ENCODE results near the gene ABCG2.
A peak's percentile ranks its signal among the peaks of the same experiment; 100 is the strongest.

The ABCG2 gene

DNA sequence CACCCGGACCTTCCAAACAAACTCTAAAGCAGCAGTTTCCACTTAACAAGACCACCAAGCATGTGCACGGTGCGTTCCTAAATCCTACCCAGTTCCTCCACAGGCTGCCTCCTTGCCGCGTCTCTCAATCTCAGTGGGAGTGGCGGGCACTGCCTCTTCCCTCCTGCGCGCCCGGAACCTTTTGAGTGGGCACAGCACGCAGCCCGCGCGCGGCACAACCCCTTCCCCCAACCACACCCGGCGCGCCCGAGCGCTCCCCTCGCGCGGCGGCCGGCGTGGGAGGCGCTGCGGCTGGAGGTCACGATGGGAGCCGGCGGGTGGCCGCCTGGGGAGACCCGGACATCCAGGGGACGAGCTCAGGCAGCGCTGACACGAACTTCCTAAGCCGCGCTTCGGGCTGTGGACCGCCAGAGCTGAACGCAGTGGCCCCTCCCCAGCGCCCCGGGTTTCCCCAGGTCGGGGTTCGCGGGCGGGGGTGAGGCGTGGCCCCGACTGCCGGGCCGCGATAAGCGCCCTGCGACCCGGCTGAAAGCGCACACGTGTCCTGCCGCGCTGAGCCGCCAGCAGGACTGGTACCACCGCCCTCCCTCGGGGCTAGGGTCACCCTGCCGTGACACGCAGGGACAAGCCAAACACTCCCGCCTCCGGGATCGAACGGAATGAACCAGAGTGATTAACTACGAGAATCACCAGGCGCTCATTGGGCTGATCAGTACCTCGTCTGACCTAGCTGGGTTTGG lies at the start of gene ABCG2:
Gene ABCG2, minus strand, starts transcription at position 151 of the 740 bp plus-strand sequence. CDS start 18,644 bp downstream, outside the sequence.
- no peak for DNase-seq (ENCODE audit: low spot score)

DNA sequence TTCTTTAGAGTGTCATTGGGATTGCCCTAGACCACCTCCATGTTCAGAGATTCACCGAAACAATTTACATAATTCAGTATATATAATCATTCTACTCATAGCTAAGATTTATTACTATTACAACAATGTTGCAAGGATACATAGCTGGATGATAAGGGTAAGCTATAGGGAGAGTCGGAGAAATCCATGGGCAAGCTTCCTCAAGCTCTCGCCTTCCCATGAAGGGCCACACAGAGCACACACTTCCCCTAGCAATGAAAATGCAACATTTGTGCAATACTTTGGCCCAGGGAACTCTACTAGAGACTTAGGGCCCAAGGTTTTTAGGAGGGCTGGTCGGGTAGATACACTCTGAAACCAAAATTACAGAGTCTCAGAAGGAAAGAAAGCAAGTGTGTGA lies 49.7 kb upstream of the ABCG2 start:
- DNase-seq (ENCODE audit: low spot score): no peak

DNA sequence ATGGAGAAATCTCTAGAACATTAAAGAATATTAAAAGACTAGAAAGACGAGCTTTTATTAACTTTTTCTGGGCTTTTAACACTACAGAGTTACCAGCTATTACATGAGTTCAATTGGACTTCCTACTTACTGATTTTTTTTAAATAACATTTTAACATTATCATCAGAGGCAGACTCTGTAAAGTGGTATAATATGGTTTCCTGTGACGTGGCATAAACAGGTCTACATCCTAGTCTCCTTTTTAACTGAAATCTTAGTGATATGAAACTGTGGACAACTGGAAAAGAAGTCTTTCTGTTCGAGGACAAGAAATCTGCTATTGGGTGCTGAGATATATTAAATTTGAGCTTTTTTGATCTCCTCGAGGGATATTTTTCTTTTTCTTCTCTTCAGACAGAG lies 48.7 kb upstream of the ABCG2 start:
- no peak for DNase-seq (ENCODE audit: low spot score)

DNA sequence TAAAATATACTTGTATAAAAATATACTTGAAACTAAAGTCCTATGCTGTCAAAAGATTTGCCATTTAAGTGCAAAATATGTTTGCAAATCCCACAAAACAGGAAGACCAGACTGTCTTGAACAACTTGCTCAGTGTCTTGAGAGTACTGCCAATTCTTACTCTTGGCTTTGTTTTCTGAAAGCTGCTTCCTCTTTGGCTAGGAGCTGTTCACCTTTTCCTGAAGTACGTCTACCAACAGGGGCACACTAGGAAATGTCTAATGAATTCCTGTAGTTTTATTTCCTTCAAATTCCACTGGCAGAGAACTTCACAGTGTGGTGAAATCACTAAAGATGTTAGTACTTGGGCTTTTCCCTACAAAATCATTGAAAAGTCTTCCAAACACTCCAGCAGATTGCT lies 46.4 kb upstream of the ABCG2 start:
- DNase-seq (ENCODE audit: low spot score): peak; percentile 27

DNA sequence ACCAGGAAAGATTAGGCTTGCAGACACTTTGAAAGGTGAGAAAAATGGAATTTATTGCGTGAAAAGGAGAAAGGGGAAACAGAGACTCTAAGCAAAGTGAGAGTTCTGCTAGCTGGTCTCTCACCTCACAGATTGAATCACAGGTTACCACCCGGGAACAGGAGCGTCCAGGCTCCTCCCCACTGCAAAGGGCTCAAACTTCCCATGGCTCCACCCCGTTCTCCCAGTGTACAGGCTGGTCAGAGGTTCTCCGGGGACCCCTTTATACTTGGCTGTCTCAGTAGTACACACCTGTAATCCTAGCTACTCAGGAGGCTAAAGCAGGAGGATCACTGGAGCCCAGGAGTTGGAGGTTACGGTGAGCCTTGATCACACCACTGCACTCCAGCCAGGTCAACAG lies 44.0 kb upstream of the ABCG2 start:
- no peak for DNase-seq (ENCODE audit: low spot score)

DNA sequence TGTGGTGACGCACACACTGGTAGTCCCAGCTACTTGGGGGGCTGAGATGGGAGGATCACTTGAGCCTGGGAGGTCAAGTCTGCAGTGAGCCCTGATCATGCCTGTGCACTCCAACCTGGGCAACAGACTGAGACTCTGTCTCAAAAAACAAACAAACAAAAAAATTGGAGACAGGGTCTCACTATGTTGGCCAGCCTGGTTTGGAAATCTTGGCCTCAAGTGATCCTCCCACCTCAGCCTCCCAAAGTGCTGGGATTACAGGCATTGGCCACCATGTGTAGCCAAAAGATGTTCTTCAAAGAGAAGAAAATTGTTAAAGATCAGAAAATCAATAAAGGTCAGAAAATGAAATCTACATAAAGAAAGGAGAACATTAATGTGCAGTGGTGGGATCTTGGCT lies 41.7 kb upstream of the ABCG2 start:
- DNase-seq (ENCODE audit: low spot score): no peak

DNA sequence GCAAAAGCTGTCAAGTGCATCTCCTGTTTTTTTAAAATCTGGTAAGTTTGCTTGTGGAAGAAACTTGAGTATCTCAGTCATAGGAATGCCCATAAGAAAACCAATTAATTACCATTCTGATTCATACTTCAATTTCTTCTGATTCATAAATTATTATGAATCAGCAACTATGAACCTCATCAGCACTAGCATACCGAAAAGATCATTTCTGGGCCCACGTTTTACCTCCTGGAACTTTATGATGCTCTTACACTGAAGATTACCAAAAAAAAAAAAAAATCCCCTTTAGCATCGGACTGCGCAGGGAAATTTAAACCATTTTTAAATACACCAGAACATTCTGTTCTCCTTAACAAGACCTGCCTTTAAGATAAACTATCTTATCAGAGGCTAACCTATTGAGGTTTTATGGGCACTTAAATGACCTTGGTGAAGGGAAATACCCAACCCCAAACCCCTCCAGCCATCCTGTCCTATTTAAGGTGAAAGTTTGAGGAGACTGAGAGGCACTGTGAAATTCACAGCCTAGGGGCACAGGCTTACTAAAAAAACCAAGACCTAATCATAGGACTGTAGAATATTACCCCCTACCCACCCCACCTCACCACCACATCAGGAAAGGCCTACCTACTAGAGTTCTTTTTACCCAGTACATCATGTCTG lies 38.2 kb upstream of the ABCG2 start:
- DNase-seq (ENCODE audit: low spot score): no peak

DNA sequence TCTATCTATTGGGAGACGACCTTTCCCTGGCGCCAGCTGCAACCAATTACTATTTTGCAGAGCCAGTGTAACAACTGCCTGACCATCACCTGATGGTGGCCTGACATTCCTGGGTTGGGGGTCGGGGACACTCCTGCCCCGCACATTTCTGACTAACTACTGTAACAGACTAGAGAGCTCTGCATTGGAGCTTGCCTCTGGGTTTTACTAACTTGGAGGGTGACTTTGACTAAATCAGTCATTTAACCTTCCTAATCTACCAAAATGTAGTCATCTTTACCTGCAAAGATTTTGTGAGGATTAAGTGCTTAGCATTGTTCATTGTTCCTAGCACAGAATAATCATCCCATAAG lies 37.5 kb upstream of the ABCG2 start:
- no peak for DNase-seq (ENCODE audit: low spot score)

DNA sequence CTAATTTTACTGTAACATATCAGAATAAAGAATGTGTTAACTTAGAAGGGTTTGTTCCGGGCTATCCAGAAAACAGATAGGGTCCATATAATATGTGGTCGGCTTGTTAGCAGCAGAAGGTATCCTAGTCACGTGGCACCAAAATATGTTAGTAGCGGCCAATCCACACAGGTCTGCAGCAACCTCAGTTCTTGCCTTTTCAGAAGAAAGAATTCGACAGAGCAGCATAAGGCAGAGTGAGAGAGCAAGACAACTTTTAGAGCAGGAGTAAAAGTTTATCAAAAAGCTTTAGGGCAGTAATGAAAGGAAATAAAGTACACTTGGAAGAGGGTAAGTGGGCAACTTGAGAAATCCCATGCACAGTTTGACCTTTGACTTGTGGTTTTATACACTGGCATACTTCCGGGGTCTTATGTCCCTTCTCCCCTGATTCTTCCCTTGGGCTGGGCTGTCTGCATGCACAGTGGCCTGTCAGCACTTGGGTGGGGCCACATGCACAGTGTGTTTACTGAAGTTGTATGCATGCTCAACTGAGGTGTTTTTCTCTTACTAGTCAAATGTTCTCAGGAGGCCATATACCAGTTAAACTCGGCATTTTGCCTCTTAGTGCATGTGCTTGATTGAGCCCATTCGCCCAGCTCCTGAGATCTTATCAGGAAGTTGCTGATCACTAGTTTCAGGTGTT lies 37.0 kb upstream of the ABCG2 start:
- DNase-seq (ENCODE audit: low spot score): no peak

DNA sequence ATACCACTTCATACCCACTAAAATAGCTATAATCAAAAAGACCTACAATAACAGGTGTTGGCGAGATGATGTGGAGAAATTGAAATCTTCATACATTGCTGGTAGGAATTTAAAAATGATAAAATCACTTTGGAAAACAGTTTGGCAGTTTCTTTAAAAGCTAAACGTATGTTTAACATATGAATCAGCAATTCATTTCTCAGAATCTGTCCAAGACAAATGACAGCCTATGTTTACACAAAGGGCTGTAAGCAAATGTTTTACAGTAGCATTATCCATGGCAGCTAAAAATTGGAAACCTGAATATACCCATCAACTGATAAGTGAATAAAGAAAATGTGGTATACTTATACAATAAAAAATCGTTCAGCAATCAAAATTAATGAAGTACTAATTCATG lies 33.0 kb upstream of the ABCG2 start:
- DNase-seq (ENCODE audit: low spot score): no peak

DNA sequence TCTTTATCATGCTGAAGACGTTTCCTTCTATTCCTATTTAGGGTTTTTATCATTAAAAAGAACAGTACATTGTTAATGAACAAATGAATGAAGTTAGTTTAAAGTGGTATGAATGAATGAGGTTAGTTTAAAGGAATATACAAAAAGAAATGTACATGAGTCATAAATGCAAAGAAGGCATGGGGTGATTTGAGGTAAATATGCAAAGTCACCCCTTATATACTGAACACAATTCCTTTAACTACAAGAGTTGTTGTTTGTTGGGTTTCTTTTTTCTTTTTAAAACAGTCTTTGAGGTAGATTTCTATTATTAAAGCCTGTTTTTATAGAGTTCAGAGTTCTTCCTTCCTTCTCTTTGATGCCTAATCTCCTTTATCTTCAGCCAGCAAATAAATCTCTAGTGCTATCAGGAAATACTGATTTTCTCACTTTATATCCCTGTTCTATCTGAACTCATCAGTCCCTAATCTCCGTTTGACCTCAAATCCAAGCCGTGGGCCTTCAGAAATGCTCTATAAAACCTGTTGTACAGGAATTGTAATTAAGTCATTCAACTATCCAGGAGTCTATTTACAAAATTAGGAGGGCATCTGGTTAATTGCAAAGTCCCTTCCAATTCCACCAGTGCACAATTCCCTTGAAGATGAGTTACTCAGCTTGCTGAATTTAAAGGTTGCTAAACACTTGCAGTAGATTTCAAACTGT lies 31.6 kb upstream of the ABCG2 start:
- no peak for DNase-seq (ENCODE audit: low spot score)

DNA sequence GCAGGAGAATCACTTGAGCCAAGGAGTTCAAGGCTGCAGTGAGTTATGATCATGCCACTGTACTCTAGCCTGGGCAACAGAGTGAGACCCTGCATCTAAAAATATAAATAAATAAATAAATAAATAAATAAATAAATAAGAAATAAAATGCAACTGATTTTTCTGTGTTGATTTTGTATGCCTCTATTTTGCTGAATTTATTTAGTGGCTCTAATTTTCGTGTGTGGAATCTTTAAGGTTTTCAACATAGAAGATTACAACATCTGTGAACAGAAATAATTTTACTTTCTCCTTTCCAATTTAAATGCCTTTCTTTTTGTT lies 30.9 kb upstream of the ABCG2 start:
- DNase-seq (ENCODE audit: low spot score): no peak

DNA sequence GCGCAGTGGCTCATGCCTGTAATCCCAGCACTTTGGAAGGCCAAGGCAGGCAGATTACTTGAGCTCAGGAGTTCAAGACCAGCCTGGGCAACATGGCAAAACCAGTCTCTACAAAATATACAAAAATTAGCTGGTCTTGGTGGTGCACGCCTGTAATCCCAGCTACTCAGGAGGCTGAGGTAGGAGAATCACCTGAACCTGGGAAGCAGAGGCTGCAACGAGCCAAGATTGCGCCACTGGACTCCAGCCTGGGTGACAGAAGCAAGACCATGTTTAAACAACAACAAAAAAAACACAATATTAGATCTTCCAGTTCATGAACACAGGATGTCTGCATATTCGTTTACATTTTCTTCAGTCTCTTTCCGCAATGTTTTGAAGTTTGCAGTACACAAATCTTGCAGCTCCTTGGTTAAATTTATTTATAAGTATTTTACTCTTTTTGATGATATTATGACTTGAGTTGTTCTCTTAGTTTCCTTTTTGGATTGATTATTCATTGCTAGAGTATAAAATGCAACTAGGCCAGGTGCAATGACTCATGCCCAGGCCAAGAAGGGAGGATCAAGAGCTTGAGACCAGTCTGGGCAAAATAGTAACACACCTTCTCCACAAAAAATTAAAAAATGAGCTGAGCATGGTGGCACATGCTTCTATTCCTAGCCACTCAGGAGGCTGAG lies 30.4 kb upstream of the ABCG2 start:
- DNase-seq (ENCODE audit: low spot score): no peak

DNA sequence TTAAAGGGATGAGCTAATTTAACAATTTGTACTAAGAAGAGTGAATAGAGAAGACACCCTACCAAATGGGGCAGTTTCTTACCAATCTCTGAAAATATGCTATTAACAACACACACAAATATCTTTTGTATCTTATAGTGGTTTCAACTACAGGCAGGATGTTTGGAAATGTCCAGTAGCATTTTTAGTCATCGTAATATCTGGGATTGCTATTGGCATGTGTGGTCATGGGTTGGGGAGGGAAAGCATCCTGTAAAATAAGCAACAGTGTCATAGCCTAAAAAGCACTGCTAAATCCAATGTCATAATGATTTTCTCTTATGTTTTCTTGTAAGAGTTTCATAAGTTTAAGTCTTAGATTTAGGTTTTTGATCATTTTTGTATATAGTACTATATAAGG lies 29.3 kb upstream of the ABCG2 start:
- no peak for DNase-seq (ENCODE audit: low spot score)

DNA sequence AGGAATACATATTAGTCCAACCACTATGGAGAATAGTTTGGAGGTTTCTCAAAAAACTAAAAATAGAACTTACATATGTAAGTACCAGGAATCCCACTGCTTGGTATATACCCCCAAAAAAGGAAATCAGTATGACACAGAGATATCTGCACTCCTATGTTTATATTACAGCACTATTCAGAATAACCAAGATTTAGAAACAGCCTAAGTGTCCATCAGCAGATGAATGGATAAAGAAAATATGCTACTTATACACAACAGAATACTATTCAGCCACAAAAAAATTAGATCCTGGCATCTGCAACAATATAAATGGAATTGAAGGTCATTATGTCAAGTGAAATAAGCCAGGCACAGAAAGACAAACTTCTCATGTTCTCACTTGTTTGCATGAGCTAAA lies 27.5 kb upstream of the ABCG2 start:
- no peak for DNase-seq (ENCODE audit: low spot score)

DNA sequence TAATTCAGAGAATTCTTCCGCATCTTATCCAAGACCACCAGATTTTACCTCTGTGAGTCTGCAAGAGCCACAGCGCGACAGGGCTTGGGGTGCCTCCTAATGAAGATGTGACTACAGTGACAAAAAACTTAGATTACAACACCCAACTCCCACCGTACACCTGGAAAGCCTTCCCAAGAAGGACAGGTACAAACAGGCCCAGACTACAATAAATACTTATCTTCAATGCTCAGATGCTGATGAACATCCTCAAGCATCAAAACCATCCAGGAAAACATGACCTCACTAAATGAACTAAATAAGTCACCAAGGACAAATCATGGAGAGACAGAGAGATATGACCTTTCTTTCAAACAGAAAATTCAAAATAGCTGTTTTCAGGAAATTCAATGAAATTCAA lies 20.8 kb upstream of the ABCG2 start:
- DNase-seq (ENCODE audit: low spot score): no peak

DNA sequence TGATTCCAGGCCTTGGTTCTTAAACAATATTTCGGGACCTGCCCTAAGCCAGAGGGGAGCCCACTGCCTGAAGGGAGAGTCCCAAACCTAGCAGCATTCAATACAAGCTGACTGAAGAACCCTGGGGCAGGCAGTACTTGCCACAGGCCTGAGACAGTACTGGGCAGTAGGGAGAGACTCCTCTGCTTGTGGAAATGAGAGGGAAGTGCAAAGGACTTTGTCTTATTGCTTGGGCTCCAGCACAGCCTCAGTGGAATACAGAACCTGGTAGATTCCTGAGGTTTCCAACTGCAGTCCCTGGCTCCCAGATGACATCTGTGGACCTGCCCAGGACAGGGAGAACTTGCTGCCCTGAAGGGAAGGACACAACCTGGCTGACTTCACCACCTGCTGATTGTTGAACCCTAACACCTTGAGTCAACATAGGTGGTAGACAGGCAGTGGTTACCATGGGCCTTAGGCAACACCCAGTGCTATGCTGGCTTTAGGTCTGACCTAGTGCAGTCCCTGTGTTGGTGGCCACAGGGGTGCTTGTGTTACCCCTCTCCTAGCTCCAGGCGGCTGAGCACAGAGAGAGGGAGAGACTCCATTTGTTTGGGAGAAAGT lies 20.3 kb upstream of the ABCG2 start:
- no peak for DNase-seq (ENCODE audit: low spot score)

DNA sequence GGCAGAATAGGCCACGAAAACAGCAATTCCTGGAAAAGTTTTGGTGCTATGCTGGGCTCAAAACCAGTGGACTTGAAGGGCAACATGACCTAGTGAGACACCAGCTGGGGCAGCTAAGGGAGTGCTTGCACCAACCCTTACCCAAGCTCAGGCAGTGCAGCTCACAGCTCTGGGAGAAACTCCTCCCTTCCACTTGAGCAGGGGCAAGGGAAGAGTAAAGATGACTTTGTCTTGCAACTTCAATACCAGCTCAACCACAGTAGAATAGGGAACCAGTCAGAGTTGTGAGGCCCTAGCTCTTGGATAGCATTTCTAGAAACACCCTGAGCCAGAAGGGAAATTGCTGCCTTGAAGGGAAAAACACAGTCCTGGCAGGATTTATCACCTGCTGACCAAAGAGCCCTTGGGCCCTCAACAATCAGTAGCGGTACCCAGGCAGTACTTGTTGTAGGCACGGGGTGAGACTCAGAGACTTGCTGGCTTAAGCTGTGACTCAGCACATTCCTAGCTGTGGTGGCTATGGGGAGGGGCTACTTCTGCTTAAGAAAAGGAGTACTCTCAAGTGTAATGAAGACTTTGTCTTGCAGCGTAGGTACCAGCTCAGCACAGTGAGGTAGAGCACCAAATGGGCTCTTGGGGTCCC lies 19.7 kb upstream of the ABCG2 start:
- peak; percentile 51 for DNase-seq (ENCODE audit: low spot score)

DNA sequence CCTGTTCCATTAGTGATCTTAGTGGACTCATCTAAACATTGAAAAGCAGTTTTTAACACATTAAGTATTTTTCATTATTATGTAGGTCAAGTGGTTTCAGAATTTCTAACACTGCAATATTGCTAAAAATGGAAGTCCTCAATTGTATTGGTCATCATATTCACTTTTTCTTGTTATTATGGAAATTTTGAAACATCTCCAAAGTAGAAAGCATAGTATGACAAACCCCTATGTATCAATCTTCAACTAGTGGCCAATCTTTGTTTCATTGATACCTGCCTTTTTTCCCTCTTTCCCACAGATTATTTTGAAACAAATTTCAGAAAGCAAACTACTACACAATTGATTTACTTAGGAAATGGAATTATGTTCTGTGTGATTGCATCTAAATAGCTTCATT lies 14.5 kb upstream of the ABCG2 start:
- DNase-seq (ENCODE audit: low spot score): no peak

DNA sequence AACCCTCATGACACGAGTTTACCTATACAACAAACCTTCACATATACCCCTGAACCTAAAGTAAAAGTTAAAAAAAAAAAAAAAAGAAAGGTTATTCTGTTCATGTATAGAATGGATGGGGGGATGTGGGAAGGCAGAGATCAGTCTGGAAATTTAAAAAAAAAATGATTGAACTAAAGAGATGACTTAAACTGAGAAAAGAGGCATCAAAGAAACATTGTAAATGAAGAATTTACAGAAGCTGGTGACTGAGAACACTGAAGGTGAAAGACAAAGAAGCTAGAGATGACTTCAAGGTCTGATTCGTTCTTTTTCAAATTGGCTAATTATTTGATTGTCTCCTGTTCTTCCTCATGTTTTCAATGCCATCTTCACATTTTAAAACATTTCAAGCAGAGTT lies 12.8 kb upstream of the ABCG2 start:
- DNase-seq (ENCODE audit: low spot score): no peak

DNA sequence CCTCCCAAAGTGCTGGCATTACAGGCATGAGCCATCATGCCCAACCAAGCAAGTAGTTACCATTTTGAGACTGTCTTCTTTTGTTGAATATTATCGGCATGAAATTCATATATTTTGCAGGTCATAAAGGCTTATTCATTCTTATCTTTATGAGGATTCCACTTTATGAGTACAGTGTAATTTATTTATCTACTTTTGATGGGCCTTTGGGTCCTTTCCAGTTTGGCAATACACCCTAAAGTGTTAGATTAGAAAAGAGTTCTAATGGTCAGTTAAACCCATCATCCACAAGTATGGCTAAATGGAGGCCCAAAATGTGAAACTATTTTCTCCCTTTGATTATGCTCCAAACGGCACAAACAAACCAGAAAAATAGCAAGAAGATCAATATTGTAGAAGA lies 10.9 kb upstream of the ABCG2 start:
- DNase-seq (ENCODE audit: low spot score): no peak

DNA sequence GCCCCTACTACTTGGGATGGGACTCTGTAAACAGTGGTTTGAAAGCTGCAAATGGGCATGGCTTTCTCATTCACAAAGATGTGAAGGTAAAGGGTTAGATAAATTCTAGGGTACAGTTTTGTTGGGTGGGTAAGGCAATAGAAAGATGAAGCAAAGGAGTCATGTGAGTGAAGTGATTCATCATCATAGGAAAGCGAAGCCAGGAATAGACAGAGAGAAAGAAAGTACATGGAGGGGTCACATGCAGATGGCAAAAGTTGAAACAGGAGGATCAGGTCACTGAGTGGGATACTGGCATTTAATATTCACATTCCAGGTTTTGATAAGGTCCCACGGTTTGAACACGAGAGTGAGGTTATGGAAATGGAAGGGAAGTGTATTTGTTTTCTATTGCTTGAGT lies 8.2 kb upstream of the ABCG2 start:
- DNase-seq (ENCODE audit: low spot score): no peak
